OCI-LY1 (cell line): ENCODE measurements around the gene LRRC2.

Source experiments
- CTCF ChIP-seq: fragments of 200-600 bp; sonication (generic), shearing (Covaris generic); IDR thresholded peaks from 2 replicates; pipeline ENCODE4 v1.5.1; 2017; ENCODE audit warnings: mild to moderate bottlenecking, antibody characterized with exemption, low read length, moderate library complexity, mixed read lengths
- EZH2 ChIP-seq: fragments of 200-600 bp; sonication (generic), shearing (Covaris generic); IDR thresholded peaks from 2 replicates; pipeline ENCODE4 v1.8.0; 2017; ENCODE audit warnings: borderline replicate concordance, mixed run types, mild to moderate bottlenecking, antibody characterized with exemption, low read length, moderate library complexity, mixed read lengths

GRCh38 chr3:46546896-46547440, 19.1 kb downstream of the LRRC2 start:
- no peak for TF ChIP-seq EZH2
- TF ChIP-seq CTCF: no peak
